ENCODE measurements around the gene DDX51. TPM values are rescaled to one million over a fixed set of nuclear protein-coding genes. Genes with fewer than 3 reads are reported as not detected.

DDX51 gene
- total RNA-seq, 2 experiments from 2014 or later: 19.2 to 31.4 TPM

GRCh38 chr12:132163041-132163910 is 19.2 kb upstream of the DDX51 start:
- ChIA-PET CTCF (interaction anchor here (0.6 to 1.4 kb wide), 3 partner anchors 9 to 214 kb away, joined by 3 read pairs; no protein-coding TSS in a partner anchor), POLR2A (no interaction called here)
- DNase-seq (no peak), ATAC-seq (peak; percentile 10)
- intact Hi-C loops (cut with DNase I, micrococcal nuclease): no loop called here
- no peak overlapping the region for H3K4me3 Mint-ChIP-seq
- no peak overlapping the region for H3K27ac Mint-ChIP-seq
- H3K9me3 Mint-ChIP-seq (ENCODE audit: low read depth): no peaks in the 10 kb centered on the region
- H3K27me3 Mint-ChIP-seq: no peaks in the 10 kb centered on the region
- H3K4me1 Mint-ChIP-seq: peaks cover 16% of the 10 kb centered on the region
- H3K36me3 Mint-ChIP-seq (ENCODE audit: low read depth): no peaks in the 10 kb centered on the region

DNA sequence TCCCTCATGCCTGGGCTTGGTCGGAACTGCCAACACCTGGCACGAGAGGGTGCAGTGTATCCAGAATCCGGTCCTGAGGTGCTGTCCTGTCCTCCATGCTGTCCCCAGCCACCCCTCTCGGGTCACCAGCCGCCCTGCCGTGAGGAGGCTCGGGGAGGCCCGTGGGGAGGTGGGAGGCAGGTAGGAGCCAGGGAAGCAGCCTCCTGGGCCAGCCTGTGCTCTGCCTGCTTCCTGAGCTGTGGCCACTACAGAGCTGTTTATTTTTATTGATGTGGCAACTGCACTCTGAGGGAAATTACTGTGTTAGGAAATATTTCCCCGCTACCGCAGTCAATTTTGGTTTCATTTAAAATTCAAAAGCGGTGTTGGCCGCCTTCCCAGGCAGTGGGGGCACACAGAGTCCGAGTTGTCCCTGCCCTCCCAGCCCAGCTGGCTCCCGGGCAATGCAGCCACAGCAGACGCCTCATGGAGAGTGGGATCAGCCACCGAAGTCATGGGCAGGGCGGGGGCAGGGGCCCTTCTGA is 18.5 kb upstream of the DDX51 start:
- intact Hi-C loops (cut with DNase I, micrococcal nuclease): no loop called here
- H3K4me1 Mint-ChIP-seq: peaks cover 14% of the 10 kb centered on the region
- DNase-seq: no peak
- no peak overlapping the region for H3K4me3 Mint-ChIP-seq
- POLR2A ChIA-PET: no interaction called here
- CTCF ChIA-PET: interaction anchor here (0.7 to 1.1 kb wide), 3 partner anchors 32 to 398 kb away, joined by 3 to 4 read pairs (median 3); no protein-coding TSS in a partner anchor
- H3K9me3 Mint-ChIP-seq (ENCODE audit: low read depth): no peaks in the 10 kb centered on the region
- H3K27ac Mint-ChIP-seq: no peak overlapping the region
- H3K36me3 Mint-ChIP-seq (ENCODE audit: low read depth): no peaks in the 10 kb centered on the region
- ATAC-seq: peak; percentile 28
- no peaks in the 10 kb centered on the region for H3K27me3 Mint-ChIP-seq

GRCh38 chr12:132161796-132162507 is 17.8 kb upstream of the DDX51 start:
- ChIA-PET CTCF (interaction anchor here (0.7 to 1.1 kb wide), 2 partner anchors 32 to 399 kb away, joined by 3 to 4 read pairs; no protein-coding TSS in a partner anchor), POLR2A (interaction anchor here (0.7 kb wide), 2 partner anchors 17 to 76 kb away, joined by 3 to 9 read pairs; no protein-coding TSS in a partner anchor)
- DNase-seq: no peak
- Mint-ChIP-seq H3K36me3 (ENCODE audit: low read depth) (no peaks in the 10 kb centered on the region), H3K9me3 (ENCODE audit: low read depth) (no peaks in the 10 kb centered on the region), H3K27ac (no peak overlapping the region), H3K27me3 (no peaks in the 10 kb centered on the region), H3K4me3 (no peak overlapping the region), H3K4me1 (peaks cover 13% of the 10 kb centered on the region)
- intact Hi-C loops (cut with DNase I, micrococcal nuclease): no loop called here
- ATAC-seq: no peak

DNA sequence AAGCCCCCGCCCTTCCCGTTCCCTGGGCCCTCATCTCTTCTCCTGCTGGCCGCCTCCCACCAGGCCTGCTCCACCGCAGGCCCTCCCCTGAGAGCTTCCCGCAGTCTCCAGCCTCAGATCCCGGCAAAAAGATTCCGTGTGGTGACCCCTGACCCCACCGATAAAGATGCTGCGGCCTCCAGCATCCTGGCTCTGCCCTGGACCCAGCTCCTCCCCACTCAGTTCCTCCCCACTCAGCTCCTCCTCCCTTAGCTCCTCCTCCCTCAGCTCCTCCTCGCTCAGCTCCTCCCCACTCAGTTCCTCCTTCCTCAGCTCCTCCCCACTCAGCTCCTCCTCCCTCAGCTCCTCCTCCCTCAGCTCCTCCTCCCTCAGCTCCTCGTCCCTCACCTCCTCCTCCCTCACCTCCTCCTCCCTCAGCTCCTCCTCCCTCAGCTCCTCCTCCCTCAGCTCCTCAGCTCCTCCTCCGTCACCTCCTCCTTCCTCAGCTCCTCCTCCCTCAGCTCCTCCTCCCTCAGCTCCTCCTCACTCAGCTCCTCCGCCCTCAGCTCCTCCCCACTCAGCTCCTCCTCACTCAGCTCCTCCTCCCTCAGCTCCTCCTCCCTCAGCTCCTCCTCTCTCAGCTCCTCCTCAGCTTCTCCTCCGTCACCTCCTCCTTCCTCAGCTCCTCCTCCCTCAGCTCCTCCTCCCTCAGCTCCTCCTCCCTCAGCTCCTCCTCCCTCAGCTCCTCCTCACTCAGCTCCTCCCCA is 17.1 kb upstream of the DDX51 start:
- H3K36me3 Mint-ChIP-seq (ENCODE audit: low read depth): no peaks in the 10 kb centered on the region
- peaks cover 13% of the 10 kb centered on the region for H3K4me1 Mint-ChIP-seq
- H3K27ac Mint-ChIP-seq: no peak overlapping the region
- ATAC-seq: no peak
- ChIA-PET POLR2A (interaction anchor here (0.6 to 0.7 kb wide), 2 partner anchors 18 to 403 kb away, joined by 3 to 9 read pairs; no protein-coding TSS in a partner anchor), CTCF (interaction anchor here (0.6 kb wide), 1 partner anchor 22 kb away, joined by 3 read pairs; no protein-coding TSS in a partner anchor)
- H3K9me3 Mint-ChIP-seq (ENCODE audit: low read depth): no peaks in the 10 kb centered on the region
- H3K27me3 Mint-ChIP-seq: no peaks in the 10 kb centered on the region
- intact Hi-C loops (cut with DNase I, micrococcal nuclease): no loop called here
- DNase-seq: no peak
- H3K4me3 Mint-ChIP-seq: no peak overlapping the region

- ATAC-seq (no peak), DNase-seq (no peak)
- CTCF ChIA-PET: interaction anchor here (0.6 kb wide), 1 partner anchor 23 kb away, joined by 3 read pairs; no protein-coding TSS in a partner anchor
- Mint-ChIP-seq H3K27ac (no peak overlapping the region), H3K4me3 (no peak overlapping the region), H3K36me3 (ENCODE audit: low read depth) (no peaks in the 10 kb centered on the region), H3K27me3 (no peaks in the 10 kb centered on the region), H3K4me1 (peaks cover 13% of the 10 kb centered on the region), H3K9me3 (ENCODE audit: low read depth) (no peaks in the 10 kb centered on the region)
- POLR2A ChIA-PET: no interaction called here
- intact Hi-C loops (cut with DNase I, micrococcal nuclease): no loop called here
These were observed 16.5 kb upstream of the DDX51 start for GRCh38 chr12:132160601-132161035.

- Mint-ChIP-seq H3K9me3 (ENCODE audit: low read depth) (no peaks in the 10 kb centered on the region), H3K36me3 (ENCODE audit: low read depth) (no peaks in the 10 kb centered on the region), H3K4me1 (peaks cover 13% of the 10 kb centered on the region), H3K4me3 (no peak overlapping the region), H3K27ac (no peak overlapping the region), H3K27me3 (no peaks in the 10 kb centered on the region)
- no peak for ATAC-seq
- CTCF ChIA-PET: no interaction called here
- intact Hi-C loops (cut with DNase I, micrococcal nuclease): no loop called here
- POLR2A ChIA-PET: no interaction called here
- no peak for DNase-seq
These were observed 15.9 kb upstream of the DDX51 start for GRCh38 chr12:132160016-132160415.

DNA sequence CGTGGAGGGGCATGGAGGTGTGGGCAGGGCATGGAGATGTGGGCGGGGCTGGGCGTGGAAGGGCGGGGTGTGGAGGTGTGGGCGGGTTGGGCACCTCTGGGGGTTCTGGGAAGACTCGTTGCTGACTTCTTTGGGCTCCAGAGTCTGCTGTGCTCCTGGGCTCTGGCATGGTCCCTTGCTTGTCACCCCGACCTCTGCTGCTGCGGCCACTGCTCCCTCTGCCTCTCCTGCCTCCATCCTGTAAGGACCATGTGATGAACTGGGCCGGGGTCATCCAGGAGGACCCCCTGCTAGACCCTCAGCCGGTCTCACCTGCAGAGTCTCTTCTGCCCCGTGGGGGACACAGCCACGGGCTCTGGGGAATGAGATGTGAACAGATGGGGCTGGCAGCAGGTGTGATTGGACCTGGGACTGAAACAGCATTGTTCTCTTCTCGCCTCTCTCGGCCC is 15.5 kb upstream of the DDX51 start:
- Mint-ChIP-seq H3K9me3 (ENCODE audit: low read depth) (no peaks in the 10 kb centered on the region), H3K4me3 (no peak overlapping the region), H3K27ac (no peak overlapping the region), H3K36me3 (ENCODE audit: low read depth) (no peaks in the 10 kb centered on the region), H3K4me1 (peaks cover 13% of the 10 kb centered on the region), H3K27me3 (no peaks in the 10 kb centered on the region)
- ATAC-seq (no peak), DNase-seq (peak; percentile 37)
- intact Hi-C loops (cut with DNase I, micrococcal nuclease): no loop called here
- CTCF ChIA-PET: no interaction called here
- POLR2A ChIA-PET: no interaction called here

DNA sequence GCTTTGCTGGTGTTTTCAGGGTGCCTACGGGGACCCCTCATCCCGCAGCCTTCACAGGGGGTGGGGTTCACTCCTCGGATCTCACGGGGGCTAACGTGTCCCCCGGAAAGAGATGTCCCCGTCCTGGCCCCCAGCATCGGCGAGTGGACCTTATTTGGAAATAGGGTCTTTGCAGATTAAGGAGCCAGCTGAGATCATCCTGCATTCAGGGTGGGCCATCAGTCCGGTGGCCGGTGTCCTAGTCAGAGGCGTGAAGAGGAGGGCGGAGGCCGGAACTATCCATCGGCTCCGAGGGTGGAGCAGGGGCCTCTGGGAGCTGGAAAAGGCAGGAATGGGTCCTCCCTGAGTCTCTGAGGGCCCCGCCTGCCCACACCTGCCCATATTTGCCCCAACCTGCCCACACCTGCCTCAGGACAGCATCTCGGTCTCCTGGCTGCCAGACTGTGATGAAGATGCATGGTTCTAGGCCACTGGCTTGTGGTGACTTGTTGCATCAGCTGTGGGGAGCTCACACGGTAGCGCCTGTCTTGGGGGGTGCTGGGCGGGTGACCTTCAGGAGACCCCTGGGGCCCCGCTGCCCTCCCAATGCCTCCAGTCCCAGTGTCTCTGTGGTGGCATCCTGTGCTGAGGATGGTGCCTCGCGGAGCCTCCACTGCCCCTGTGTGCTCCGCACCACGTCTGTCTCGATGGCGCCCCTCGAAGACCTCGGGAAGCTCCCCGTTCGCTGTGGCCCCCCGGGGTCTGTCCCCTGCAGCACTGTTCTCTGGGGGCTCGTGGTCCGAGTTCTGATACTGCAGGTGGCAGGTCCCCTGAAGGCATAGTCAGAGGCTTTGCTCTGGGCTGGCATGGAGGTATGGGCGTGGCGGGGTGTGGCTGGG is 14.8 kb upstream of the DDX51 start:
- POLR2A ChIA-PET: no interaction called here
- peaks cover 7% of the 10 kb centered on the region for H3K4me1 Mint-ChIP-seq

GRCh38 chr12:132157733-132158409 is 13.8 kb upstream of the DDX51 start:
- H3K27ac Mint-ChIP-seq: no peak overlapping the region
- DNase-seq (no peak), ATAC-seq (no peak)
- ChIA-PET POLR2A (no interaction called here), CTCF (interaction anchor here (1.3 kb wide), 1 partner anchor 10 kb away, joined by 3 read pairs; no protein-coding TSS in a partner anchor)
- intact Hi-C loops (cut with DNase I, micrococcal nuclease): no loop called here
- H3K4me1 Mint-ChIP-seq: peaks cover 3% of the 10 kb centered on the region
- H3K36me3 Mint-ChIP-seq (ENCODE audit: low read depth): no peaks in the 10 kb centered on the region
- no peaks in the 10 kb centered on the region for H3K9me3 Mint-ChIP-seq (ENCODE audit: low read depth)
- H3K27me3 Mint-ChIP-seq: no peaks in the 10 kb centered on the region
- no peak overlapping the region for H3K4me3 Mint-ChIP-seq

More for the DNA sequence above, 14.8 kb upstream of the DDX51 start:
- intact Hi-C loops (cut with DNase I, micrococcal nuclease): no loop called here
- Mint-ChIP-seq H3K27ac (no peak overlapping the region), H3K9me3 (ENCODE audit: low read depth) (no peaks in the 10 kb centered on the region), H3K4me3 (no peak overlapping the region), H3K27me3 (no peaks in the 10 kb centered on the region), H3K36me3 (ENCODE audit: low read depth) (no peaks in the 10 kb centered on the region)
- CTCF ChIA-PET: interaction anchor here (1.3 kb wide), 1 partner anchor 9 kb away, joined by 3 read pairs; no protein-coding TSS in a partner anchor
- DNase-seq (no peak), ATAC-seq (no peak)

Data from activated CD4-positive, alpha-beta T cell treated with anti-CD3 and anti-CD28 coated beads for 36 hours (primary cell).